ENCODE measurements around the gene MYO7A.

Gene MYO7A

DNA sequence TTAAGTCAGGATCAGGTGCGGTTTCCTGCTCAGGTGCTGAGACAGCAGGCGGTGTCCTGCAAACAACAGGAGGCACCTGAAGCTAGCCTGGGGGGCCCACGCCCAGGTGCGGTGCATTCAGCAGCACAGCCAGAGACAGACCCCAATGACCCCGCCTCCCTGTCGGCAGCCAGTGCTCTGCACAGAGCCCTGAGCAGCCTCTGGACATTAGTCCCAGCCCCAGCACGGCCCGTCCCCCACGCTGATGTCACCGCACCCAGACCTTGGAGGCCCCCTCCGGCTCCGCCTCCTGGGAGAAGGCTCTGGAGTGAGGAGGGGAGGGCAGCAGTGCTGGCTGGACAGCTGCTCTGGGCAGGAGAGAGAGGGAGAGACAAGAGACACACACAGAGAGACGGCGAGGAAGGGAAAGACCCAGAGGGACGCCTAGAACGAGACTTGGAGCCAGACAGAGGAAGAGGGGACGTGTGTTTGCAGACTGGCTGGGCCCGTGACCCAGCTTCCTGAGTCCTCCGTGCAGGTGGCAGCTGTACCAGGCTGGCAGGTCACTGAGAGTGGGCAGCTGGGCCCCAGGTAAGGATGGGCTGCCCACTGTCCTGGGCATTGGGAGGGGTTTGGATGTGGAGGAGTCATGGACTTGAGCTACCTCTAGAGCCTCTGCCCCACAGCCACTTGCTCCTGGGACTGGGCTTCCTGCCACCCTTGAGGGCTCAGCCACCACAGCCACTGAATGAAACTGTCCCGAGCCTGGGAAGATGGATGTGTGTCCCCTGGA lies at the start of gene MYO7A:
Gene MYO7A, plus strand, starts transcription at position 327 of the 772 bp plus-strand sequence. CDS start 2,389 bp downstream, outside the sequence.
- Histone ChIP-seq H3K36me3 (no peaks in the 10 kb centered on the region), H3K9me3 (ENCODE audit: severe bottlenecking) (no peaks in the 10 kb centered on the region), H3K27me3 (ENCODE audit: insufficient read depth, low read depth, severe bottlenecking) (no peaks in the 10 kb centered on the region), H3K4me3 (ENCODE audit: low read depth, low read length) (peak within 1 kb of the TSS; percentile 49), H3K27ac (peak within 1 kb of the TSS; percentile 54)
- DNase-seq: peak; percentile 96
- TF ChIP-seq, protein P1, sequence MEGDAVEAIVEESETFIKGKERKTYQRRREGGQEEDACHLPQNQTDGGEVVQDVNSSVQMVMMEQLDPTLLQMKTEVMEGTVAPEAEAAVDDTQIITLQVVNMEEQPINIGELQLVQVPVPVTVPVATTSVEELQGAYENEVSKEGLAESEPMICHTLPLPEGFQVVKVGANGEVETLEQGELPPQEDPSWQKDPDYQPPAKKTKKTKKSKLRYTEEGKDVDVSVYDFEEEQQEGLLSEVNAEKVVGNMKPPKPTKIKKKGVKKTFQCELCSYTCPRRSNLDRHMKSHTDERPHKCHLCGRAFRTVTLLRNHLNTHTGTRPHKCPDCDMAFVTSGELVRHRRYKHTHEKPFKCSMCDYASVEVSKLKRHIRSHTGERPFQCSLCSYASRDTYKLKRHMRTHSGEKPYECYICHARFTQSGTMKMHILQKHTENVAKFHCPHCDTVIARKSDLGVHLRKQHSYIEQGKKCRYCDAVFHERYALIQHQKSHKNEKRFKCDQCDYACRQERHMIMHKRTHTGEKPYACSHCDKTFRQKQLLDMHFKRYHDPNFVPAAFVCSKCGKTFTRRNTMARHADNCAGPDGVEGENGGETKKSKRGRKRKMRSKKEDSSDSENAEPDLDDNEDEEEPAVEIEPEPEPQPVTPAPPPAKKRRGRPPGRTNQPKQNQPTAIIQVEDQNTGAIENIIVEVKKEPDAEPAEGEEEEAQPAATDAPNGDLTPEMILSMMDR (IDR thresholded peaks at IDR 0.05; ENCODE audit: low read depth, low read length): no peak

DNA sequence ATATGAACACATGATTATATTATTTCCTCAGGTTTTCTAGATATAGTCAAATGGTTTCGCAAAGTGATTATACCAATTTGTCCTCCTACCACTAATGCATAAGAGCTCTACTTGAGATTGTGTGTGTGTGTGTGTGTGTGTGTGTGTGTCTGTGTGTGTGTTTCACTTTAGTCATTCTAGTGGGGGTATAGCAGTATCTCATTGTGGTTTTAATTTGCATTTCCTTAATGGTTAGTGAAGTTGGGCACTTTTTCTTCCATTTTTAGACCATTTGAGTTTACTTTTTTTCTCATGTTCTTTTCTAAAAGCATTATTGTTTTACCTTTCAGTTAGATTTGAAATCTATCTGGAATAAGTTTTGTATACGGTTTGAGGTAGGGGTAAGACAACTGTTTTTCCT lies 48.4 kb upstream of the MYO7A start:
- Histone ChIP-seq H3K9me3 (ENCODE audit: severe bottlenecking) (peaks cover 5% of the 10 kb centered on the region), H3K27me3 (ENCODE audit: insufficient read depth, low read depth, severe bottlenecking) (no peaks in the 10 kb centered on the region), H3K27ac (no peak overlapping the region), H3K4me3 (ENCODE audit: low read depth, low read length) (no peak overlapping the region), H3K36me3 (no peaks in the 10 kb centered on the region)
- TF ChIP-seq, protein P1 (IDR thresholded peaks at IDR 0.05; ENCODE audit: low read depth, low read length): no peak
- no peak for DNase-seq

DNA sequence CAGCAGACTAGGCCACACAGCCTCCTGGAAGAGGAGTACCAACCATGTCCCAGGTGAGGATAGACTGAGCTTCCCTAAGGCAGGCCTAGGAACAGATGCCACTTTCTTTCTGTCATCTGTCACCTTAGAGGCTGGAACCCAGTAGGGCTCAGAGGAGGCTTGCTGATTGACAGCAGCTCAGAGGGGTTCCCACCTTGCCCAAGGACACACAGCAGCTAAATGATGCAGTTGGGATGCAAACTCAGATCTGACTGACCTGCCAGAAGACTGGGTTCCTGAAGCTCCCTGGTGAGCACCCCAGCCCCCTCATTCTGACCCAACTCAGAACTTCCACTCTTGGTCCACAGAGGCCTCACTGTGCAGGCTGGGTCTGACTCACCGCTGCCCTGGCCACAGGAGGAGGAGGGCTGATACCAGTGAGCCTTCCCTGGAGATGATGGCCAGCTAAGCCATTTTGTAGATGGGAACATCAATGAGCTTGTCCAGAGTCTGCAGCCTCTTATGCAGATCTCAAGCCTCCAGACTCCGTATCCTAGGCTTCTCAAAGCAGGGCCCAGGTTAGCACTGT lies 47.3 kb upstream of the MYO7A start:
- Histone ChIP-seq H3K9me3 (ENCODE audit: severe bottlenecking) (peaks cover 5% of the 10 kb centered on the region), H3K4me3 (ENCODE audit: low read depth, low read length) (no peak overlapping the region), H3K27me3 (ENCODE audit: insufficient read depth, low read depth, severe bottlenecking) (no peaks in the 10 kb centered on the region), H3K36me3 (no peaks in the 10 kb centered on the region), H3K27ac (no peak overlapping the region)
- DNase-seq: no peak
- TF ChIP-seq, protein P1 (IDR thresholded peaks at IDR 0.05; ENCODE audit: low read depth, low read length): no peak

DNA sequence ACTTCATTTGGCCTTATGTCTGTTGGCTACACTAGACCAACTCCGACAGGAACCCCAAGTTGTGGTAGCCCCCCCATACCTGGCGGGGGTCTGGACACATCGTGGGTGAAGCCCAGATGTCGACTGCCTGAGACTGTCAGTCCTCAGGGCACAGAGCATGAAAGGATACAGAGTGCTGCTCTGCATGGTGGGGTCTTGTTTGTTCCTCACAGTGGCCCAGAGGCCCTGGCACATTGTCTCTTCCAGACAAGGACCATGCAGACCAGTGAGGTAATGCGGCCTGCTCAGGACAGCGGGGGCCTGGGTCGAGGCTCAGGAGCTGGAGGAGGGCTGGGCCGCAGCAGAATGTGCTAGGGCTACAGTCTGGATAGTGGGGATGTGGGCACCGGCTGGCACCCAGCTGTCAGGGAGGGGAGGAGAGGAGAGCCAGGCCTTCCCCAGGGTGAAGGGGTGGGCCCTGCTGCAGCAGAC lies 46.6 kb upstream of the MYO7A start:
- H3K27me3 ChIP-seq (ENCODE audit: insufficient read depth, low read depth, severe bottlenecking): no peaks in the 10 kb centered on the region
- no peak overlapping the region for H3K4me3 ChIP-seq (ENCODE audit: low read depth, low read length)
- no peak overlapping the region for H3K27ac ChIP-seq
- TF ChIP-seq, protein P1 (IDR thresholded peaks at IDR 0.05; ENCODE audit: low read depth, low read length): no peak
- H3K36me3 ChIP-seq: no peaks in the 10 kb centered on the region
- H3K9me3 ChIP-seq (ENCODE audit: severe bottlenecking): peaks cover 5% of the 10 kb centered on the region
- DNase-seq: no peak

DNA sequence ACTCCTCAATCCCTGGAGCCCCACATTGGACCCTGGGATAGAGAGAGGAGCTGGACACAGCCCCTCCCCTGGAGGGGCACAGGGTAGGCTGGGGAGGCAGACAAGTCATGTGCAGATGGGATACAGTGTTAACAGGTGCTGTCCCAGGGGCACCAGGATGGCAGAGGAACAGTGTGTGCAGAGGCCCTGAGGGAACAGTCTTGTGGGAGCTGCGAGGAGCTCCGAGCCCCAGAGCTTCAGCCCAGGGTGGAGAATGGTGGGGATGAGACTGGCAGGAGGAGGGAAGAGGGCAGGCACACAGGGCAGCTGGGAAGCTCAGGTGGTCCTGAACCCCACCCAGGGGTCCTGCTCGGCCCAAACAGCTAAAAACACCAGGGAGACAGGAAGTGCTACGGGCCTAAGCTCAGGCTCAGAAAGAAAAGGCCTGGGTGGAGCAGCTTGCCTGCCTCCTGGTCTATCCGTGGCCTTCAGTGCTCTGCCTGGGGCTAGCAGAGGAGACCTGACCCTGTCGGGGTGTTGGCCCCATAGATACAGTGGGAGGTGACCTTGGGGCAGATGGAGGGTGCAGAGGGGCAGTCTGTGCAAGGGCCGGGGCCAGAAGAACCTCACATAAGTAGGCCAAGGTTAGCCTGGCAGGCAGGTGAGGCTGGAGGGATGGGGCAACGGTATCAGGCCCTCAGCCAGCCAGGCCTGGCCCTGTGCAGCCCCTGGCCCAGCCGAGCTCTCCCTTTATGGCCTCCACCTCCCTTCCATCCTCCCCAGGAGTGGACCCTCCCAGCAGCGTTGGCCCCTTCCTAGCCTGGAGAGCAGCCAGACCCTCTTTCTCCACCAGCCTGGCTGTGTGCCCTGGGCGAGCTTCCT lies 45.8 kb upstream of the MYO7A start:
- H3K27ac ChIP-seq: no peak overlapping the region
- peaks cover 5% of the 10 kb centered on the region for H3K9me3 ChIP-seq (ENCODE audit: severe bottlenecking)
- H3K27me3 ChIP-seq (ENCODE audit: insufficient read depth, low read depth, severe bottlenecking): no peaks in the 10 kb centered on the region
- H3K36me3 ChIP-seq: no peaks in the 10 kb centered on the region
- DNase-seq: no peak
- no peak overlapping the region for H3K4me3 ChIP-seq (ENCODE audit: low read depth, low read length)
- TF ChIP-seq, protein P1 (IDR thresholded peaks at IDR 0.05; ENCODE audit: low read depth, low read length): no peak

All from WERI-Rb-1 (cell line).